ENCODE results near the gene ACP6. TPM values are rescaled to one million over a fixed set of nuclear protein-coding genes. Genes with fewer than 3 reads are reported as not detected.

Gene ACP6
- total and polyA plus RNA-seq, 2 of the 13 experiments (the other 11 are each of a cell fraction or from before 2014, with no cell fraction given) = 18.1 to 33.7 TPM

DNA sequence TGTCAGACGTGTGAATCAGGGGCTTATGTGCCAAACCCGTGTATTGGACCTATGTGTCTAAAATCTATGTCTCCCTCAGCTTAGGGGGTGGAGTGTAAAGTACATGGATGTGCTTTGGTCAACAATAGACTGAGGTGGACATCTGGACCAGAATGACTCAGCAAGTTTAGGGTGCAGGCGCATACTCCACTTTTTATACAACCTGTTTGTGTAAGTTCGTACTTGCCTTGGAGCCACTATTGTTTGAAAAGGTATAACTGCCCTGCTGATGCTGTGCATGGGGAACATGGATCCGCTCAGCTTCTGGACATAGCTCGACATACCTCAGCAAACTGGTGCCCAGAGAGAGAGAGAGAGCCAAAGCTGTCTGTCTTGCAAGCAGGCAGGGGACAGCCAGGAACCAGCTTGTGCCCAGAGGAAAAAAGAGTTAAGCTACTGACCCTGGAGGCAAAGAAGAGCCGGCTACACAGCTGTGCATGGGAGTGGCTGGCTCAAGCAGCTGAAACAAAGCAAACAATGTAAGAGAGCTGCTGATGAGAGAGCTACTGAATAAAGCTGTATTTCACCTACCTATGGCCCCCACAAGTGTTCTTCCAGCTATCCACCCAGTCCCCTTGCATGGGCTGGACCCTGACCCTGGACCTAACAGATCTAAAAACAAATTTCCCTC is 48.8 kb upstream of the ACP6 start:
- intact Hi-C loops (cut with micrococcal nuclease; ENCODE audit: unreplicated experiment) (no loop called here), in situ Hi-C loops (cut with HindIII; ENCODE audit: extremely low pct_ligation_motif_present, low pct_unique_long_range_greater_than_20kb) (no loop called here)
- ATAC-seq (no peak; the same call in 2 of the 3 replicates), FAIRE-seq (no peak), DNase-seq (ENCODE audit: low spot score) (peak; percentile 46)
- no peak overlapping the region for H2AFZ ChIP-seq (ENCODE audit: low read length)
- no peak overlapping the region for H3K9ac ChIP-seq (ENCODE audit: insufficient read depth, low read depth, low read length)
- no peaks in the 10 kb centered on the region for H3K36me3 ChIP-seq (replicated peaks in 1 of 2; ENCODE audit: control insufficient read depth in 1 of 2, insufficient read depth in 2 of 2, low read length in 2 of 2)
- no peaks in the 10 kb centered on the region for H3K79me2 ChIP-seq (ENCODE audit: insufficient read depth, low read length)
- peaks cover 0 to 10% of the 10 kb centered on the region in 2 experiments; a peak in 1 of 5 replicates for H3K27me3 ChIP-seq (ENCODE audit: control insufficient read depth in 1 of 2, insufficient read depth in 2 of 2, low read length in 2 of 2)
- H4K20me1 ChIP-seq (ENCODE audit: insufficient read depth, low read length) = no peaks in the 10 kb centered on the region
- BruUV-seq (replicated peaks) = no TSS peak
- no peak overlapping the region for H3K27ac ChIP-seq (ENCODE audit: extremely low read length, insufficient read depth, low read length)
- peaks cover 38% of the 10 kb centered on the region for H3K4me1 ChIP-seq (ENCODE audit: insufficient read depth, low read length)
- WGBS (ENCODE audit: low lambda C conversion rate) = 49% methylated on average over 7 of the region's 7 CpGs
- H3K4me3 ChIP-seq (replicated peaks in 1 of 3; ENCODE audit: insufficient read depth in 1 of 3, low read depth in 2 of 3, low read length in 3 of 3) = no peak overlapping the region
- CTCF ChIA-PET (ENCODE audit: low intra/inter-chr PET ratio, low total read pairs) = no interaction called here
- 0 out of 2 replicates have a peak overlapping the region, but pooled peaks have one; percentile 14 for H3K4me2 ChIP-seq (ENCODE audit: low read depth, low read length)
- POLR2A ChIA-PET = no interaction called here
- no peaks in the 10 kb centered on the region for H3K9me3 ChIP-seq (ENCODE audit: low read length)
- peak; percentile 42 for TF ChIP-seq FOSL2 (CRISPR knock-in tag; IDR thresholded peaks at IDR 0.05)
- no peak for TF ChIP-seq DR1 (CRISPR knock-in tag; IDR thresholded peaks at IDR 0.05)
- TF ChIP-seq ZBTB1 (CRISPR knock-in tag; IDR thresholded peaks at IDR 0.05; ENCODE audit: borderline replicate concordance) = no peak
- peak; percentile 26; the same call in 1 of the 2 replicates for TF ChIP-seq MAFG (CRISPR knock-in tag; IDR thresholded peaks at IDR 0.05)
- peak; percentile 85 to 91 for TF ChIP-seq MAFK (conservative IDR thresholded peaks at IDR 0.05 in 1 of 2, IDR thresholded peaks at IDR 0.05 in 1 of 2; ENCODE audit: low read length in 2 of 2)
- TF ChIP-seq, protein P1, sequence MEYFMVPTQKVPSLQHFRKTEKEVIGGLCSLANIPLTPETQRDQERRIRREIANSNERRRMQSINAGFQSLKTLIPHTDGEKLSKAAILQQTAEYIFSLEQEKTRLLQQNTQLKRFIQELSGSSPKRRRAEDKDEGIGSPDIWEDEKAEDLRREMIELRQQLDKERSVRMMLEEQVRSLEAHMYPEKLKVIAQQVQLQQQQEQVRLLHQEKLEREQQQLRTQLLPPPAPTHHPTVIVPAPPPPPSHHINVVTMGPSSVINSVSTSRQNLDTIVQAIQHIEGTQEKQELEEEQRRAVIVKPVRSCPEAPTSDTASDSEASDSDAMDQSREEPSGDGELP (IDR thresholded peaks at IDR 0.05; ENCODE audit: borderline replicate concordance, low read depth) = peak; percentile 73; the same call in 1 of the 2 replicates
- TF ChIP-seq ZNF792 (CRISPR knock-in tag; IDR thresholded peaks at IDR 0.05) = no peak
- peak; percentile 99 for TF ChIP-seq NFE2L2 (IDR thresholded peaks at IDR 0.05; ENCODE audit: low read length)
- no peak for TF ChIP-seq ZNF724P (CRISPR knock-in tag; IDR thresholded peaks at IDR 0.05; ENCODE audit: borderline replicate concordance)
- TF ChIP-seq, protein P2, sequence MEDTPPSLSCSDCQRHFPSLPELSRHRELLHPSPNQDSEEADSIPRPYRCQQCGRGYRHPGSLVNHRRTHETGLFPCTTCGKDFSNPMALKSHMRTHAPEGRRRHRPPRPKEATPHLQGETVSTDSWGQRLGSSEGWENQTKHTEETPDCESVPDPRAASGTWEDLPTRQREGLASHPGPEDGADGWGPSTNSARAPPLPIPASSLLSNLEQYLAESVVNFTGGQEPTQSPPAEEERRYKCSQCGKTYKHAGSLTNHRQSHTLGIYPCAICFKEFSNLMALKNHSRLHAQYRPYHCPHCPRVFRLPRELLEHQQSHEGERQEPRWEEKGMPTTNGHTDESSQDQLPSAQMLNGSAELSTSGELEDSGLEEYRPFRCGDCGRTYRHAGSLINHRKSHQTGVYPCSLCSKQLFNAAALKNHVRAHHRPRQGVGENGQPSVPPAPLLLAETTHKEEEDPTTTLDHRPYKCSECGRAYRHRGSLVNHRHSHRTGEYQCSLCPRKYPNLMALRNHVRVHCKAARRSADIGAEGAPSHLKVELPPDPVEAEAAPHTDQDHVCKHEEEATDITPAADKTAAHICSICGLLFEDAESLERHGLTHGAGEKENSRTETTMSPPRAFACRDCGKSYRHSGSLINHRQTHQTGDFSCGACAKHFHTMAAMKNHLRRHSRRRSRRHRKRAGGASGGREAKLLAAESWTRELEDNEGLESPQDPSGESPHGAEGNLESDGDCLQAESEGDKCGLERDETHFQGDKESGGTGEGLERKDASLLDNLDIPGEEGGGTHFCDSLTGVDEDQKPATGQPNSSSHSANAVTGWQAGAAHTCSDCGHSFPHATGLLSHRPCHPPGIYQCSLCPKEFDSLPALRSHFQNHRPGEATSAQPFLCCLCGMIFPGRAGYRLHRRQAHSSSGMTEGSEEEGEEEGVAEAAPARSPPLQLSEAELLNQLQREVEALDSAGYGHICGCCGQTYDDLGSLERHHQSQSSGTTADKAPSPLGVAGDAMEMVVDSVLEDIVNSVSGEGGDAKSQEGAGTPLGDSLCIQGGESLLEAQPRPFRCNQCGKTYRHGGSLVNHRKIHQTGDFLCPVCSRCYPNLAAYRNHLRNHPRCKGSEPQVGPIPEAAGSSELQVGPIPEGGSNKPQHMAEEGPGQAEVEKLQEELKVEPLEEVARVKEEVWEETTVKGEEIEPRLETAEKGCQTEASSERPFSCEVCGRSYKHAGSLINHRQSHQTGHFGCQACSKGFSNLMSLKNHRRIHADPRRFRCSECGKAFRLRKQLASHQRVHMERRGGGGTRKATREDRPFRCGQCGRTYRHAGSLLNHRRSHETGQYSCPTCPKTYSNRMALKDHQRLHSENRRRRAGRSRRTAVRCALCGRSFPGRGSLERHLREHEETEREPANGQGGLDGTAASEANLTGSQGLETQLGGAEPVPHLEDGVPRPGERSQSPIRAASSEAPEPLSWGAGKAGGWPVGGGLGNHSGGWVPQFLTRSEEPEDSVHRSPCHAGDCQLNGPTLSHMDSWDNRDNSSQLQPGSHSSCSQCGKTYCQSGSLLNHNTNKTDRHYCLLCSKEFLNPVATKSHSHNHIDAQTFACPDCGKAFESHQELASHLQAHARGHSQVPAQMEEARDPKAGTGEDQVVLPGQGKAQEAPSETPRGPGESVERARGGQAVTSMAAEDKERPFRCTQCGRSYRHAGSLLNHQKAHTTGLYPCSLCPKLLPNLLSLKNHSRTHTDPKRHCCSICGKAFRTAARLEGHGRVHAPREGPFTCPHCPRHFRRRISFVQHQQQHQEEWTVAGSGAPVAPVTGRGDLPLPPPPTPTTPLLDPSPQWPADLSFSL (CRISPR knock-in tag; IDR thresholded peaks at IDR 0.05) = no peak
- TF ChIP-seq, protein P3, sequence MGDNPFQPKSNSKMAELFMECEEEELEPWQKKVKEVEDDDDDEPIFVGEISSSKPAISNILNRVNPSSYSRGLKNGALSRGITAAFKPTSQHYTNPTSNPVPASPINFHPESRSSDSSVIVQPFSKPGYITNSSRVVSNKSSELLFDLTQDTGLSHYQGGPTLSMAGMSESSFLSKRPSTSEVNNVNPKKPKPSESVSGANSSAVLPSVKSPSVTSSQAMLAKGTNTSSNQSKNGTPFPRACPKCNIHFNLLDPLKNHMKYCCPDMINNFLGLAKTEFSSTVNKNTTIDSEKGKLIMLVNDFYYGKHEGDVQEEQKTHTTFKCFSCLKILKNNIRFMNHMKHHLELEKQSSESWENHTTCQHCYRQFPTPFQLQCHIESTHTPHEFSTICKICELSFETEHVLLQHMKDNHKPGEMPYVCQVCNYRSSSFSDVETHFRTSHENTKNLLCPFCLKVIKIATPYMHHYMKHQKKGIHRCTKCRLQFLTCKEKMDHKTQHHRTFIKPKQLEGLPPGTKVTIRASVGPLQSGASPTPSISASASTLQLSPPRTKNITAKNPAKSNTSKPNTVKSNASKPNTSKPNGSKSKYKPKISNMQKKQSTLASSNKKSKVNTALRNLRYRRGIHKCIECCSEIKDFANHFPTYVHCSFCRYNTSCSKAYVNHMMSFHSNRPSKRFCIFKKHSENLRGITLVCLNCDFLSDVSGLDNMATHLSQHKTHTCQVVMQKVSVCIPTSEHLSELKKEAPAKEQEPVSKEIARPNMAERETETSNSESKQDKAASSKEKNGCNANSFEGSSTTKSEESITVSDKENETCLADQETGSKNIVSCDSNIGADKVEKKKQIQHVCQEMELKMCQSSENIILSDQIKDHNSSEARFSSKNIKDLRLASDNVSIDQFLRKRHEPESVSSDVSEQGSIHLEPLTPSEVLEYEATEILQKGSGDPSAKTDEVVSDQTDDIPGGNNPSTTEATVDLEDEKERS (CRISPR knock-in tag; IDR thresholded peaks at IDR 0.05) = 0 out of 2 replicates have a peak, but pooled peaks have one; percentile 25
- TF ChIP-seq ZNF329 (CRISPR knock-in tag; IDR thresholded peaks at IDR 0.05; ENCODE audit: low read depth) = no peak
- no peak for TF ChIP-seq ZZZ3 (CRISPR knock-in tag; IDR thresholded peaks at IDR 0.05; ENCODE audit: borderline replicate concordance)
- no peak for TF ChIP-seq RBM39 (IDR thresholded peaks at IDR 0.05; ENCODE audit: low read depth, low read length, poor library complexity, severe bottlenecking)
